ENCODE measurements around the gene SOWAHA.

DNA sequence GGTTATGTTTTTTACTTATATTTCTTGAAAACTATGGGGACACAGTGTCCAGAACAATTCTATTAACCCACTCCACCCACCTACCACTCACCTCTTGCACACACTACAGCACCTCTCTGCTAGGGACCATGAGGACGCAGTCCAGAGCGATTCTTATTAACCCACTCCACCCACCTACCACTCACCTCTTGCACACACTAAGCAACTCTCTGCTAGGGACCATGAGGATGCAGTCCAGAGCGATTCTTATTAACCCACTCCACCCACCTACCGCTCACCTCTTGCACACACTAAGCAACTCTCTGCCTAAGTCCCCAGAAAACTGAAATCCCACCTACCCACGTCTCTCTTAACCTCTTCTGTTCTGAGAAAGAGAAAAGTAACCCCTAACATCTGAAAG lies 19.5 kb downstream of the SOWAHA start:
- TF ChIP-seq, protein P1, sequence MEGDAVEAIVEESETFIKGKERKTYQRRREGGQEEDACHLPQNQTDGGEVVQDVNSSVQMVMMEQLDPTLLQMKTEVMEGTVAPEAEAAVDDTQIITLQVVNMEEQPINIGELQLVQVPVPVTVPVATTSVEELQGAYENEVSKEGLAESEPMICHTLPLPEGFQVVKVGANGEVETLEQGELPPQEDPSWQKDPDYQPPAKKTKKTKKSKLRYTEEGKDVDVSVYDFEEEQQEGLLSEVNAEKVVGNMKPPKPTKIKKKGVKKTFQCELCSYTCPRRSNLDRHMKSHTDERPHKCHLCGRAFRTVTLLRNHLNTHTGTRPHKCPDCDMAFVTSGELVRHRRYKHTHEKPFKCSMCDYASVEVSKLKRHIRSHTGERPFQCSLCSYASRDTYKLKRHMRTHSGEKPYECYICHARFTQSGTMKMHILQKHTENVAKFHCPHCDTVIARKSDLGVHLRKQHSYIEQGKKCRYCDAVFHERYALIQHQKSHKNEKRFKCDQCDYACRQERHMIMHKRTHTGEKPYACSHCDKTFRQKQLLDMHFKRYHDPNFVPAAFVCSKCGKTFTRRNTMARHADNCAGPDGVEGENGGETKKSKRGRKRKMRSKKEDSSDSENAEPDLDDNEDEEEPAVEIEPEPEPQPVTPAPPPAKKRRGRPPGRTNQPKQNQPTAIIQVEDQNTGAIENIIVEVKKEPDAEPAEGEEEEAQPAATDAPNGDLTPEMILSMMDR (IDR thresholded peaks at IDR 0.05), result no peak
- TF ChIP-seq ZFX (IDR thresholded peaks at IDR 0.05; ENCODE audit: borderline replicate concordance), result no peak
